ENCODE data around the gene CTAG1A.
"Not testable (repeated sequence)": the region's sequence is repeated elsewhere in the genome, so short reads cannot be mapped to it uniquely, and the experiment has no call there.

- not testable (repeated sequence) for TF ChIP-seq POLR2A (IDR thresholded peaks at IDR 0.05)
- TF ChIP-seq, protein P1, sequence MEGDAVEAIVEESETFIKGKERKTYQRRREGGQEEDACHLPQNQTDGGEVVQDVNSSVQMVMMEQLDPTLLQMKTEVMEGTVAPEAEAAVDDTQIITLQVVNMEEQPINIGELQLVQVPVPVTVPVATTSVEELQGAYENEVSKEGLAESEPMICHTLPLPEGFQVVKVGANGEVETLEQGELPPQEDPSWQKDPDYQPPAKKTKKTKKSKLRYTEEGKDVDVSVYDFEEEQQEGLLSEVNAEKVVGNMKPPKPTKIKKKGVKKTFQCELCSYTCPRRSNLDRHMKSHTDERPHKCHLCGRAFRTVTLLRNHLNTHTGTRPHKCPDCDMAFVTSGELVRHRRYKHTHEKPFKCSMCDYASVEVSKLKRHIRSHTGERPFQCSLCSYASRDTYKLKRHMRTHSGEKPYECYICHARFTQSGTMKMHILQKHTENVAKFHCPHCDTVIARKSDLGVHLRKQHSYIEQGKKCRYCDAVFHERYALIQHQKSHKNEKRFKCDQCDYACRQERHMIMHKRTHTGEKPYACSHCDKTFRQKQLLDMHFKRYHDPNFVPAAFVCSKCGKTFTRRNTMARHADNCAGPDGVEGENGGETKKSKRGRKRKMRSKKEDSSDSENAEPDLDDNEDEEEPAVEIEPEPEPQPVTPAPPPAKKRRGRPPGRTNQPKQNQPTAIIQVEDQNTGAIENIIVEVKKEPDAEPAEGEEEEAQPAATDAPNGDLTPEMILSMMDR (IDR thresholded peaks at IDR 0.05) = not testable (repeated sequence)
Observed at GRCh38 chrX:154630949-154631348, 46.0 kb downstream of the CTAG1A start.

Data from tibial nerve (tissue), 3 donors.